Endothelial cell of umbilical vein (primary cell): ENCODE data around the gene ATF1. TPM values are rescaled to one million over a fixed set of nuclear protein-coding genes. Genes with fewer than 3 reads are reported as not detected.

Experiments used
- BruUV-seq: library from RNA; stranded (reverse); fragments of 400-500 nt; replicated peaks from 2 replicates; lab custom pipeline; 2021; lab: Mats Ljungman, UMichigan
- CTCF ChIA-PET: fragments of 300-600, 350-600 bp; sonication (Branson Sonifier 250); formaldehyde crosslinking; loops from one replicate; lab custom pipeline; 2021; ENCODE audit warnings: antibody characterized with exemption, inconsistent platforms; lab: Charles Lee
- POLR2A ChIA-PET: fragments of 300-600, 350-600 bp; sonication (Branson Sonifier 250); formaldehyde crosslinking; loops from one replicate; lab custom pipeline; 2021; ENCODE audit warnings: antibody characterized with exemption, inconsistent platforms; lab: Charles Lee
- DNase-seq: peaks from one replicate; pipeline ENCODE4 v3.0.0-alpha.2; 2011; ENCODE audit warnings: low read depth, low spot score
- FAIRE-seq: peaks from 2 replicates; lab custom pipeline; 2011; peaks lifted over from hg19 to GRCh38; lab: Jason Lieb, UNC
- H2AFZ ChIP-seq: 2 replicates; pipeline ENCODE4 v1.6.0; 2012; ENCODE audit warnings: low read depth, low read length, control low read depth, inconsistent platforms
- H3K27ac ChIP-seq: 2 replicates; pipeline ENCODE4 v1.5.1; 2011; ENCODE audit warnings: low read depth, mild to moderate bottlenecking, control low read depth, low read length, moderate library complexity; ENCODE audit not compliant: insufficient read depth
- H3K27me3 ChIP-seq, 2 experiments: 2 replicates each; pipeline versions ENCODE4 v1.6.0 to v1.6.1; 2011; ENCODE audit warnings: low read length in 2 of 2, mixed read lengths in 1 of 2; ENCODE audit not compliant: control insufficient read depth in 2 of 2, insufficient read depth in 2 of 2
- H3K36me3 ChIP-seq, 2 experiments: 2 replicates in 1 of 2; 3 replicates in 1 of 2; pipeline ENCODE4 v1.5.1; 2011; ENCODE audit warnings: low read length in 2 of 2, mild to moderate bottlenecking in 1 of 2, moderate library complexity in 1 of 2; ENCODE audit not compliant: control insufficient read depth in 2 of 2, insufficient read depth in 2 of 2; ENCODE audit errors: extremely low read depth in 1 of 2
- H3K4me1 ChIP-seq: 3 replicates; pipeline ENCODE4 v1.5.1; 2011; ENCODE audit warnings: mild to moderate bottlenecking, low read length; ENCODE audit not compliant: control insufficient read depth, insufficient read depth; ENCODE audit errors: extremely low read depth
- H3K4me2 ChIP-seq: 2 replicates; pipeline ENCODE4 v1.6.1; 2011; ENCODE audit warnings: low read length, control low read depth, mixed read lengths; ENCODE audit not compliant: insufficient read depth
- H3K4me3 ChIP-seq, 3 experiments: fragments of 200-600 bp in 1 of 3; sonication (generic), shearing (Covaris generic) in 1 of 3; replicated peaks in 1 of 3; 2 replicates each; pipeline ENCODE4 v1.5.1; 2011 to 2016; ENCODE audit warnings: control low read depth in 3 of 3, low read length in 3 of 3, mild to moderate bottlenecking in 2 of 3, inconsistent platforms in 1 of 3, low read depth in 1 of 3, moderate library complexity in 1 of 3; ENCODE audit not compliant: insufficient read depth in 1 of 3
- H3K79me2 ChIP-seq: 2 replicates; pipeline ENCODE4 v1.6.0; 2012; ENCODE audit warnings: low read length, inconsistent platforms; ENCODE audit not compliant: control insufficient read depth, insufficient read depth
- H3K9ac ChIP-seq: replicated peaks from 2 replicates; pipeline ENCODE3; 2011; ENCODE audit warnings: low read length, control low read depth; ENCODE audit not compliant: insufficient read depth; ENCODE audit errors: extremely low read depth
- H3K9me1 ChIP-seq: replicated peaks from 3 replicates; pipeline ENCODE4 v1.6.0; 2011; ENCODE audit warnings: mild to moderate bottlenecking, low read length; ENCODE audit not compliant: control insufficient read depth, insufficient read depth; ENCODE audit errors: extremely low read depth
- H3K9me3 ChIP-seq: replicated peaks from 2 replicates; pipeline ENCODE4 v1.5.1; 2012; ENCODE audit warnings: low read length, inconsistent platforms; ENCODE audit not compliant: control insufficient read depth, insufficient read depth
- H4K20me1 ChIP-seq: replicated peaks from 2 replicates; pipeline ENCODE3; 2011; ENCODE audit warnings: mild to moderate bottlenecking, low read length; ENCODE audit not compliant: control insufficient read depth, insufficient read depth; ENCODE audit errors: extremely low read depth
- CTCF ChIP-seq, 2 donors: IDR thresholded peaks; 1 replicate in 1 of 2; 2 replicates in 1 of 2; pipeline ENCODE4 v1.5.1; 2011; ENCODE audit warnings: low read length in 2 of 2, mild to moderate bottlenecking in 2 of 2, moderate library complexity in 2 of 2, control low read depth in 1 of 2, inconsistent platforms in 1 of 2, low read depth in 1 of 2; ENCODE audit not compliant: insufficient read depth in 1 of 2; ENCODE audit errors: extremely low read depth in 1 of 2
- FOS ChIP-seq: IDR thresholded peaks from 2 replicates; pipeline ENCODE4 v1.6.1; 2011; ENCODE audit warnings: mild to moderate bottlenecking, low read length, moderate library complexity, borderline replicate concordance; ENCODE audit not compliant: insufficient read depth
- GATA2 ChIP-seq: IDR thresholded peaks from 2 replicates; pipeline ENCODE4 v1.7.0; 2011; ENCODE audit warnings: low read depth, mild to moderate bottlenecking, moderate library complexity, mixed read lengths, low read length; ENCODE audit not compliant: insufficient read length, insufficient read depth
- JUN ChIP-seq: IDR thresholded peaks from 2 replicates; pipeline ENCODE4 v1.6.1; 2011; ENCODE audit warnings: borderline replicate concordance, low read depth; ENCODE audit not compliant: insufficient read length, insufficient read depth
- MYC ChIP-seq: IDR thresholded peaks from one replicate; pipeline ENCODE4 v1.6.1; 2011; ENCODE audit warnings: mild to moderate bottlenecking, low read depth, low read length
- POLR2AphosphoS5 ChIP-seq: IDR thresholded peaks from 2 replicates; pipeline ENCODE4 v1.6.1; 2012; ENCODE audit warnings: low read depth, mild to moderate bottlenecking, control low read depth, low read length, moderate library complexity; ENCODE audit not compliant: insufficient read depth
- dilution Hi-C: fragments of 300-500 bp; cut with MboI; formaldehyde crosslinking; loops from one replicate; pipeline ENCODE4 v1.15.0; 2019; ENCODE audit warnings: low sequenced_read_pairs; ENCODE audit not compliant: extremely low pct_ligation_motif_present
- intact Hi-C: fragments of 100-400 bp; cut with micrococcal nuclease; formaldehyde crosslinking; loops from one replicate; pipeline ENCODE4 v1.10.0; 2022
- polyA plus RNA-seq, 4 experiments: library from polyadenylated mRNA; depleted of rRNA in 3 of 4; stranded (reverse) in 3 of 4; unstranded in 1 of 4; fragments of >200 nt; gene quantifications; 2 replicates each; pipeline versions ENCODE4 v1.2.1 to v1.2.3, GENCODE V29; 2011 to 2012; ENCODE audit warnings: missing spikeins in 1 of 4
- total RNA-seq: library from RNA; stranded (reverse); gene quantifications from 2 replicates; pipeline ENCODE4 v1.2.3, GENCODE V29; 2021

Gene ATF1
- total and polyA plus RNA-seq, 2 donors (not counting 3 experiments of a cell fraction or from before 2014, with no cell fraction given): 14.5 to 26.7 TPM

- CTCF ChIA-PET: interaction anchor here (0.8 to 1.2 kb wide), 2 partner anchors 11 to 13 kb away, joined by 3 to 5 read pairs; no protein-coding TSS in a partner anchor
- POLR2A ChIA-PET: no interaction called here
- FAIRE-seq (no peak), DNase-seq (no peak)
- Histone ChIP-seq H4K20me1 (no peaks in the 10 kb centered on the region), H3K4me3 (no peak overlapping the region), H3K36me3 (peaks cover 12 to 41% of the 10 kb centered on the region in 2 experiments), H3K9me1 (no peaks in the 10 kb centered on the region), H3K27me3 (no peaks in the 10 kb centered on the region), H2AFZ (no peak overlapping the region), H3K4me1 (no peaks in the 10 kb centered on the region), H3K27ac (no peak overlapping the region), H3K79me2 (no peaks in the 10 kb centered on the region), H3K9ac (no peak overlapping the region), H3K9me3 (no peaks in the 10 kb centered on the region), H3K4me2 (no peak overlapping the region)
- intact Hi-C loops: no loop called here
- dilution Hi-C loops: no loop called here
- no TSS peak for BruUV-seq
- no peak for TF ChIP-seq POLR2AphosphoS5
- TF ChIP-seq GATA2: no peak
- no peak for TF ChIP-seq MYC
- TF ChIP-seq FOS: no peak
- no peak for TF ChIP-seq JUN
- TF ChIP-seq CTCF (IDR thresholded peaks at IDR 0.05; ENCODE audit: extremely low read depth in 1 of 2, insufficient read depth in 1 of 2, low read depth in 1 of 2, low read length in 2 of 2): no peak
These were observed 35.5 kb upstream of the ATF1 start for GRCh38 chr12:50728417-50728816.
